IPS DF 6.9 (cell line): ENCODE measurements around the gene PGGHG.
"Not testable (repeated sequence)": the region's sequence is repeated elsewhere in the genome, so short reads cannot be mapped to it uniquely, and the experiment has no call there.

Experiments used
- DNase-seq: peaks from one replicate; pipeline ENCODE4 v3.0.0-alpha.2; 2013; ENCODE audit warnings: low read depth, low spot score
- H3K27ac ChIP-seq: one replicate; pipeline ENCODE4 v1.5.1; 2013; ENCODE audit warnings: low read length, control low read depth
- H3K27me3 ChIP-seq: 2 replicates; pipeline ENCODE4 v1.6.1; 2013; ENCODE audit warnings: mild to moderate bottlenecking, low read length; ENCODE audit not compliant: control insufficient read depth, insufficient read depth
- H3K36me3 ChIP-seq: 2 replicates; pipeline ENCODE4 v1.6.1; 2013; ENCODE audit warnings: low read length; ENCODE audit not compliant: control insufficient read depth, insufficient read depth
- H3K4me1 ChIP-seq: 2 replicates; pipeline ENCODE4 v1.6.1; 2013; ENCODE audit warnings: low read length; ENCODE audit not compliant: control insufficient read depth, insufficient read depth
- H3K4me3 ChIP-seq: 2 replicates; pipeline ENCODE4 v1.5.1; 2013; ENCODE audit warnings: mild to moderate bottlenecking, low read length
- H3K9me3 ChIP-seq: 2 replicates; pipeline ENCODE4 v1.6.1; 2013; ENCODE audit warnings: low read length, inconsistent platforms; ENCODE audit not compliant: control insufficient read depth, insufficient read depth
- WGBS: extraction: QIAGEN DNeasy Blood & Tissue Kit; methylation state at CpG from one replicate; pipeline ENCODE4 v1.1.7; 2013; ENCODE audit warnings: mixed read lengths, missing lambda C conversion rate; ENCODE audit not compliant: insufficient read length, insufficient coverage; 5-methylcytosine and 5-hydroxymethylcytosine counted together

PGGHG gene

GRCh38 chr11:285894-286220 is 3.1 kb upstream of the PGGHG start:
- DNase-seq: no peak
- WGBS: no CpG with 5 or more reads among the region's 8 CpGs
- Histone ChIP-seq H3K27me3 (peaks cover 11% of the 10 kb centered on the region; the same call in 1 of the 2 replicates), H3K36me3 (no peaks in the 10 kb centered on the region; the same call in 1 of the 2 replicates), H3K4me3 (no peak overlapping the region), H3K27ac (no peak overlapping the region), H3K9me3 (no peaks in the 10 kb centered on the region), H3K4me1 (peaks cover 11% of the 10 kb centered on the region)

GRCh38 chr11:286977-287820 is 1.7 kb upstream of the PGGHG start:
- not testable (repeated sequence) for H3K9me3 ChIP-seq, DNase-seq, H3K27ac ChIP-seq, H3K36me3 ChIP-seq, H3K27me3 ChIP-seq, H3K4me3 ChIP-seq
- H3K4me1 ChIP-seq: peaks cover 11% of the 10 kb centered on the region
- WGBS: no CpG with 5 or more reads among the region's 27 CpGs

GRCh38 chr11:287821-288477 is 977 bp upstream of the PGGHG start:
- no peak for DNase-seq
- peaks cover 3% of the 10 kb centered on the region; the same call in 1 of the 2 replicates for H3K27me3 ChIP-seq
- peak overlapping the region; percentile 44; the same call in 1 of the 2 replicates for H3K4me3 ChIP-seq
- H3K27ac ChIP-seq: no peak overlapping the region
- H3K36me3 ChIP-seq: peaks cover 5% of the 10 kb centered on the region
- peaks cover 11% of the 10 kb centered on the region for H3K4me1 ChIP-seq
- WGBS: no CpG with 5 or more reads among the region's 41 CpGs
- H3K9me3 ChIP-seq: no peaks in the 10 kb centered on the region

- Histone ChIP-seq H3K4me3 (peak overlapping the region; percentile 10; the same call in 1 of the 2 replicates), H3K36me3 (peaks cover 14% of the 10 kb centered on the region), H3K9me3 (no peaks in the 10 kb centered on the region), H3K4me1 (peaks cover 9% of the 10 kb centered on the region), H3K27ac (no peak overlapping the region), H3K27me3 (peaks cover 3% of the 10 kb centered on the region; the same call in 1 of the 2 replicates)
- no peak for DNase-seq
- no CpG with 5 or more reads among the region's 14 CpGs for WGBS
These were observed 429 bp downstream of the PGGHG start for GRCh38 chr11:289398-289711.

- DNase-seq: no peak
These were observed 1.0 kb downstream of the PGGHG start for GRCh38 chr11:289712-290620.

GRCh38 chr11:290621-291231 is 1.8 kb downstream of the PGGHG start:
- no CpG with 5 or more reads among the region's 13 CpGs for WGBS

More at GRCh38 chr11:289712-290620, 1.0 kb downstream of the PGGHG start:
- Histone ChIP-seq H3K27me3 (peaks cover 3% of the 10 kb centered on the region; the same call in 1 of the 2 replicates), H3K4me1 (peaks cover 9% of the 10 kb centered on the region), H3K36me3 (peaks cover 19% of the 10 kb centered on the region), H3K9me3 (no peaks in the 10 kb centered on the region), H3K27ac (no peak overlapping the region), H3K4me3 (no peak overlapping the region)
- no CpG with 5 or more reads among the region's 48 CpGs for WGBS

GRCh38 chr11:291281-292210 is 2.6 kb downstream of the PGGHG start:
- WGBS: no CpG with 5 or more reads among the region's 44 CpGs
- Histone ChIP-seq H3K4me1 (peaks cover 9% of the 10 kb centered on the region), H3K27ac (no peak overlapping the region), H3K9me3 (no peaks in the 10 kb centered on the region), H3K36me3 (peaks cover 19% of the 10 kb centered on the region), H3K4me3 (no peak overlapping the region), H3K27me3 (peaks cover 3% of the 10 kb centered on the region; the same call in 1 of the 2 replicates)
- DNase-seq: no peak

More at GRCh38 chr11:290621-291231, 1.8 kb downstream of the PGGHG start:
- DNase-seq: no peak
- no peaks in the 10 kb centered on the region for H3K9me3 ChIP-seq
- peaks cover 19% of the 10 kb centered on the region for H3K36me3 ChIP-seq
- peaks cover 9% of the 10 kb centered on the region for H3K4me1 ChIP-seq
- no peak overlapping the region for H3K4me3 ChIP-seq
- H3K27me3 ChIP-seq: peaks cover 3% of the 10 kb centered on the region; the same call in 1 of the 2 replicates
- no peak overlapping the region for H3K27ac ChIP-seq

GRCh38 chr11:292211-293121 is 3.5 kb downstream of the PGGHG start:
- peaks cover 19% of the 10 kb centered on the region for H3K36me3 ChIP-seq
- no peak overlapping the region for H3K27ac ChIP-seq
- H3K27me3 ChIP-seq: peaks cover 3% of the 10 kb centered on the region; the same call in 1 of the 2 replicates
- peaks cover 7% of the 10 kb centered on the region for H3K4me1 ChIP-seq
- no peaks in the 10 kb centered on the region for H3K9me3 ChIP-seq
- DNase-seq: no peak
- H3K4me3 ChIP-seq: no peak overlapping the region
- WGBS: no CpG with 5 or more reads among the region's 29 CpGs
